Endothelial cell of umbilical vein (primary cell): ENCODE results near the gene MAML3.
A peak's percentile ranks its signal among the peaks of the same experiment; 100 is the strongest.

Experiments used
- EZH2 ChIP-seq: IDR thresholded peaks from 2 replicates; pipeline ENCODE4 v1.6.1; 2012; ENCODE audit warnings: borderline replicate concordance, low read depth, mild to moderate bottlenecking, moderate library complexity, low read length, inconsistent platforms; ENCODE audit not compliant: severe bottlenecking
- FOS ChIP-seq: IDR thresholded peaks from 2 replicates; pipeline ENCODE4 v1.6.1; 2011; ENCODE audit warnings: mild to moderate bottlenecking, low read length, moderate library complexity, borderline replicate concordance; ENCODE audit not compliant: insufficient read depth
- GATA2 ChIP-seq: IDR thresholded peaks from 2 replicates; pipeline ENCODE4 v1.7.0; 2011; ENCODE audit warnings: low read depth, mild to moderate bottlenecking, moderate library complexity, mixed read lengths, low read length; ENCODE audit not compliant: insufficient read length, insufficient read depth
- JUN ChIP-seq: IDR thresholded peaks from 2 replicates; pipeline ENCODE4 v1.6.1; 2011; ENCODE audit warnings: borderline replicate concordance, low read depth; ENCODE audit not compliant: insufficient read length, insufficient read depth
- MYC ChIP-seq: IDR thresholded peaks from one replicate; pipeline ENCODE4 v1.6.1; 2011; ENCODE audit warnings: mild to moderate bottlenecking, low read depth, low read length
- POLR2A ChIP-seq: IDR thresholded peaks from 2 replicates; pipeline ENCODE4 v1.6.1; 2012; ENCODE audit warnings: low read depth, mild to moderate bottlenecking, control low read depth, low read length
- POLR2AphosphoS5 ChIP-seq: IDR thresholded peaks from 2 replicates; pipeline ENCODE4 v1.6.1; 2012; ENCODE audit warnings: low read depth, mild to moderate bottlenecking, control low read depth, low read length, moderate library complexity; ENCODE audit not compliant: insufficient read depth
- TF ChIP-seq, protein P1 (sequence below), 2 donors: IDR thresholded peaks; 1 replicate in 1 of 2; 2 replicates in 1 of 2; pipeline ENCODE4 v1.5.1; 2011; ENCODE audit warnings: low read length in 2 of 2, mild to moderate bottlenecking in 2 of 2, moderate library complexity in 2 of 2, control low read depth in 1 of 2, inconsistent platforms in 1 of 2, low read depth in 1 of 2; ENCODE audit not compliant: insufficient read depth in 1 of 2; ENCODE audit errors: extremely low read depth in 1 of 2
- TF ChIP-seq, protein P2 (sequence below): IDR thresholded peaks from 2 replicates; pipeline ENCODE4 v1.6.1; 2011; ENCODE audit not compliant: insufficient read depth, insufficient read length

GRCh38 chr4:140094438-140095420 lies 59.3 kb downstream of the MAML3 start:
- TF ChIP-seq, protein P1, sequence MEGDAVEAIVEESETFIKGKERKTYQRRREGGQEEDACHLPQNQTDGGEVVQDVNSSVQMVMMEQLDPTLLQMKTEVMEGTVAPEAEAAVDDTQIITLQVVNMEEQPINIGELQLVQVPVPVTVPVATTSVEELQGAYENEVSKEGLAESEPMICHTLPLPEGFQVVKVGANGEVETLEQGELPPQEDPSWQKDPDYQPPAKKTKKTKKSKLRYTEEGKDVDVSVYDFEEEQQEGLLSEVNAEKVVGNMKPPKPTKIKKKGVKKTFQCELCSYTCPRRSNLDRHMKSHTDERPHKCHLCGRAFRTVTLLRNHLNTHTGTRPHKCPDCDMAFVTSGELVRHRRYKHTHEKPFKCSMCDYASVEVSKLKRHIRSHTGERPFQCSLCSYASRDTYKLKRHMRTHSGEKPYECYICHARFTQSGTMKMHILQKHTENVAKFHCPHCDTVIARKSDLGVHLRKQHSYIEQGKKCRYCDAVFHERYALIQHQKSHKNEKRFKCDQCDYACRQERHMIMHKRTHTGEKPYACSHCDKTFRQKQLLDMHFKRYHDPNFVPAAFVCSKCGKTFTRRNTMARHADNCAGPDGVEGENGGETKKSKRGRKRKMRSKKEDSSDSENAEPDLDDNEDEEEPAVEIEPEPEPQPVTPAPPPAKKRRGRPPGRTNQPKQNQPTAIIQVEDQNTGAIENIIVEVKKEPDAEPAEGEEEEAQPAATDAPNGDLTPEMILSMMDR (IDR thresholded peaks at IDR 0.05; ENCODE audit: extremely low read depth in 1 of 2, insufficient read depth in 1 of 2, low read depth in 1 of 2, low read length in 2 of 2), result no peak
- TF ChIP-seq POLR2A (peak; percentile 64), EZH2 (no peak), MYC (no peak), POLR2AphosphoS5 (peak; percentile 64), GATA2 (no peak), JUN (peak; percentile 32), FOS (peak; percentile 41)
- TF ChIP-seq, protein P2, sequence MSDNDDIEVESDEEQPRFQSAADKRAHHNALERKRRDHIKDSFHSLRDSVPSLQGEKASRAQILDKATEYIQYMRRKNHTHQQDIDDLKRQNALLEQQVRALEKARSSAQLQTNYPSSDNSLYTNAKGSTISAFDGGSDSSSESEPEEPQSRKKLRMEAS, result no peak
